HG03280 (cell line): ENCODE measurements around the gene KIAA1755.

ENCODE experiments used
- ATAC-seq: cut with Tn5 transposase; IDR thresholded peaks from one replicate; pipeline ENCODE4 v1.9.1; 2021; ENCODE audit warnings: mild to moderate bottlenecking, moderate library complexity; ENCODE audit not compliant: unreplicated experiment

Gene KIAA1755

DNA sequence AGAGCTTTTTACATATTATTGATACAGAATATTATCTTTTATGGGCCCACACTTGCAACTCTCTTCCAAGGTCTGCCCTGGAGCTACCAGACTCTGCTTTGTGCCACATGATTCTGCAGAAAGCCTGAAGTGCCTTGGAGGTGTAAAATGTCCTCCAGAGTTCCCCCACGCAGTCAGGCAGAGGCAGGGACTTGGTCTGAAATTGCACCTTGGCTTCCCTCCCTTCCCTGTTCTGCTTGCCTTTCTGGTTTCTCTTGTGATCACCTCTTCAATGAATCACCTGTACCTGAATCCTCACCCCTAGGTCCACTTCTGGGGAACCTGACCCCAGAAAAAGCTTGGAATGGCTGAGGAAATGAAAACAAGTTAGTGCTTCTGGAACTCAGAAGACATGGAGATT is 52.4 kb downstream of the KIAA1755 start:
- no peak for ATAC-seq

DNA sequence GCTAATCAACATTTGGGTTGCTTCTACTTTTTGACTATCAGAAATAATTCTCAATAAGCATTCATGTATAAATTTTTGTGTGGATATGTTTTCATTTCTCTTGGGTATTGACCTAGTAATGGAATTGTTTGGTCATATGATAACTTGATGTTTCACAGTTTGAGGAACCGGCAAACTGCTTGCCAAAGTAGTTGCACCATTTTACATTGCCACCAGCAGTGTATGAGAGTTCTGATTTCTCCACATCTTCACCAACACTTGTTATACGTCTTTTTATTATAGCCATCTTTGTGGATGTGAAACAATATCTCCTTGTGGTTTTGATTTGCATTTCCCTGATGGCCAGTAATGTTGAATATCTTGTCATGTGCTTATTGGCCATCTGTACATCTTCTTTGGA is 52.9 kb downstream of the KIAA1755 start:
- no peak for ATAC-seq

DNA sequence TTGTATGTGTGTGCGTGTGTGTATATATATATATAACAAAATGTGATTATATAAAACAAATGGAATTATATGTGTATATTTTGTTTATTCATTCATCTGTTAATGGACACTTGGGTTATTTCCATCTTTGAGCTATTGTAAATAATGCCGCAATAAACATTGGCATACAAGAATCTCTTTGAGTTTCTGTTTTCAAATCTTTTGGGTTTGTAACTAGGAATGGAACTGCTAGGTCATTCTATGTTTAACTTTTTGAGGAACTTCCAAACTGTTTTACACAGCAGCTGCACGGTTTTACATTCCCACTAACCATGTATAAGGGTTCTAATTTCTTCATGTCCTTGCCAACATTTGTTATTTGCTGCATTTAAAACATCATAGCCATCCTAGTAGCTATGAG is 55.5 kb downstream of the KIAA1755 start:
- no peak for ATAC-seq

DNA sequence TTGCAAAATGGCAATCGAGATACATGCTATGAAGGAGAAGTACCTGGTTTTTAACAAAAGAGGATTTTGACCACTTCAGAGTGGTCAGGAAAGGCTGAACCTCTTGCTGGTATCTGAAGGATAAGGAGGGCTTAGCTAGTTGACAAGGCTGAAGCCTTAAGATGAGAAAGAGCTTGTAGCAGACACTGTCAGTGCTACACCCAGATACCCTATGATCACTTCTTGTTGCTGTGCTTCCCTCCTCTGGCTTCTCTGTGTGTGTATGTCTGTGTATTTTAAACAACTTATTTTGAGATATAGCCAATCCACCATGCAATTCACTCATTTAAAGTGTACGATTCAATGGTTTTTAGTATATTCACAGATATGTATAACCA is 56.6 kb downstream of the KIAA1755 start:
- no peak for ATAC-seq

DNA sequence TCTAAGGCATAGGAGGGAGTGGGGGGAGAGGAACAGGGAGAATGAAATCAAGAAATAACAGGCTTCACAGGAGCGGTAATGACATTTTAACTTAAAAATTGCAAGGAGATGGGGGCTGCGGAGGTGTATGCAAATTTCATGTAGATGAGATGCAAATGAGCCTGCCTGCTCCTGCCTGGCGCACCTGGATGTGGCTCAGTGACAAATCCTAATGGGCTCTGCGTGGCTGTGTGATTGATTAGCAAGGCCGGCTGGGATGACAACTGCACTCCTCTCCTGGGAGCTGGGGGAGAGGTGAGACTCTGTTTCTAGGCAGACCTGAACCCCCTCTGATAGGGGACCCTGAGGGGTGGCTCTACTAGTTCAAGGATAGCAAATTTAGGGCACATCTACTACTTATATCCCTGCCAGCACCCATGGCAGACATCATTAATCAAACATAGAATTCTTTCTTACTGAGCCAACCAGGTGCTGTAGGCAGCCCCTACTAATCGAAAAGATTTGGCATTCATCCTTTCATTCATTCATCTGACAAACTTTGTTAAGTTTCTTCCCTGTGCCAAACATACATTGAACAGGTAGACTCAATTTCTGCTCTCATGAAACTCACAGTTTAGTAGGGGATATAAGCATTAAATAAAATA is 57.1 kb downstream of the KIAA1755 start:
- ATAC-seq = no peak

DNA sequence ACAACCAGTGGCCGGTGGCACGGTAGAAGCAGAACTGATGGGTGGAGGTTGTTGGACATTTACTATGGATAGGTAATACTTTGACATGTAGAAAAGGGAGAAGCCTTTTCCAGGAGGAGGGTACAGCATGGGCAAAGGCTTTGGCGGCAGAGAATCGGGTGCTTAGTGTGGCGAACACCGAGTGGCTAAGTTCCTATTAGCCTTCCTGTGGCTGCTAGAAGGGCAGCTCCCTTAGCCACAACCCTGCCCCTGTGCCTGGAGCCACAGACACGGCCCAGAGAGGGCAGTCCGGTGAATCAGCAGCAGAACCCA is 57.6 kb downstream of the KIAA1755 start:
- no peak for ATAC-seq

DNA sequence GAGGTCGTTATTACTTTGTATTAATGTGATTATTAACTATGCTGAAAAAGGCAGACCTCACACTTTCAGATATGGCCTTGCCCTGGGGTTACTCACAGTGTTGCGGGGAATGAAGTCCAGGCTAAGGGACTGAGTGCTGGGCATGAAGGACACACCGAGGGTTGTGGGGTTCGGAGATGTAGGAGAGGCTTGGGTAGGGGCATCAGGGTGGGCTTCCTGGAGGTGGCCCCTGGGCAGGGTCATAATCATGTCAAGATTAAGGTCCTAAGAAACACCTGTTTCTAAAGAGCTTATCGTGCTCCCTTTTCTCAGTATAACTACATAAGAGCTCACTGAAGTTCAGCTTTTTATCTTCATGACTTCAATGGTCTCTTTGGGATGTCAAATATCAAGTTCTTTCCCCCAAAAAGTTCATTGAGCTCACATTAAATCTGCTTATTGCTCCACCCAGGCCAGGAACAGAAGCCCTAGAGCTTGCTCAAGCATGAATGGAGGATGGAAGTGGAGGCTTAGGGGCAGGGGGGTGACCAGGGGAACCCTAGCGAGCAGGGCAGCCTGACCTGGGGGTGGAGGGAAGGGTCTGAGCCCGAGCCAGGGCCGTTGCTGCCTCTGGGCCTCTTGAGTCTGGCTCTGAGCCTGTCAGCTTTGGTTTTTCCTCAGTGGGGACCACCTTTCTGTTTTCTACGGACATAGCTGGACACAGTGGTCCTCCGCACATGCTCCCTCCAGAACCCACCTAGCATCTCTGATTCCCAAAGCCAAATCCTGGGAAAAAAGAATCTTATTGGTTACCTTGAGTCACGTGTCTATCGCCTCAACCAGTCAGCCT is 58.2 kb downstream of the KIAA1755 start:
- no peak for ATAC-seq

DNA sequence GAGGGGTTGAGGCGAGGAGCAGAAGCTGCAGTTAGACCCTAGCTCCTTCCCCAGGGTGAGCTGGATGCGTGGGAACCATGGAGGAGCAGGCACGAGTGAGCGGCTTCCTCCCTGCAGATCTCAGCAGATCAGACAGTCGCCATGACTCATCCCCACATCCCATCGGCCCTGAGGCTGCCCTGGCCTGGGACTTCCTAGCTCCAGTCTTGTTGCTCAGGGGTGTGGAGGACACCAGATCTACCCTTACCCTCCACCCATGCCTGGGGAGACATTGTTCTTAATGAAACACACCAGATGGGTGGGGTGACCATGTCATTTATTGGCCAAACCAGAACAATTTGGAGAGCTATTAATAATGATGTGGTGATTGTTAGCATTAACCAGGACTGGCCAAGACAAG is 59.2 kb downstream of the KIAA1755 start:
- no peak for ATAC-seq

DNA sequence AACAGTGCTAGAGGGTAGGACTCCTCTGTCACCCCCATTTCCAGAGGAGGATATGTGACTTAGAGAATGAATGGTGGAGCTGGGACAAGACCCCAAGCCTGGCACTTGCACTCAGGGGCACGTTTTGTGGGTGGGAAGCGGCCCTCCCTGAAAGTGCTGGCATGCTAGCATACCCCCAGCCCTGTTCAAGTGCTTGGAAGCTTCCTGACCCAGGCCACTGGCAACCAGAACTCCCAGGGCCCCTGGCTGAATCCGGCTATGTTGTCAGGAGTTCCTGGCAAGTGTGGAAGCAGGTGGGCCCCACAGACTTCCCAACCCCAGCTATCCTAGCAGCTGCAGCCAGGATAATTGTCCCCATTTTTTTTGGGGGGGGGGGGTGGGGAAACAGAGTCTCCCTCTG is 59.9 kb downstream of the KIAA1755 start:
- no peak for ATAC-seq

DNA sequence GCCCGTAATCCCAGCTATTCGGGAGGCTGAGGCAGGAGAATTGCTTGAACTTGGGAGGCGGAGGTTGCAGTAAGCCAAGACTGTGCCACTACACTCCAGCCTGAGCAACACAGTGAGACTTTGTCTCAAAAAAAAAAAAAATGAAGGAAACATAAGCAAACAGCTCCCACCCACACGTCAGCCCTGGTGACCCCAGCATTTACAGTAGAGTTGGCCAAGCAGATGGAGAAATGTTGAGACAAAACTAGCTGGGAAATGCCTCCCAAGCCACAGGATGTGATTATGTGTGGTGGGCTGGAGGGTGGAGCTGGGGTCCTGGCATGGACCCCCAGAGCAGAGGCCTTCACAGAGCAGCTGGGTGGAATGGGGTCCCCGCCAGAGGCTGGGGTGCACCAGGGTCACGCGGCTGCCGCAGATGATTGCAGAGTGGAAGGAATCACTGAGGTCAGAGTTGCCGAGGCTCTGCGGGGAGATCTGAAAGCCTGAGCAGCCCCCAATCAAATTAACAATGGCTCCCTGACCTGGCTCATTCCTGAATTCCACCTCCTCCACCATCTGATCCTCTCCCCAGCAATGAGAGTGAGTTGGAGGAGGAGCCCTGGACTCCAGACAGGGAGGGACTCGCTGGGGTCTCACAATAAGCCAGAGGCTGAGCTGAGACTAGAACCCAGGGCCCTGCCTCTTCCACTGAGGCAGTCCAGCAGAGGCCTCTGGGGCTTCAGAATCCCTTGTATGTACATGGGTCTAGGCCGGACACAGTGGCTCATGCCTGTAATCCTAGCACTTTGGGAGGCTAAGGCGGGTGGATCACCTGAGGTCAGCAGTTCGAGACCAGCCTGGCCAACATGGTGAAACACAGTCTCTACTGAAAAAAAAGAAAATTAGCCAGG is 60.8 kb downstream of the KIAA1755 start:
- ATAC-seq = no peak

DNA sequence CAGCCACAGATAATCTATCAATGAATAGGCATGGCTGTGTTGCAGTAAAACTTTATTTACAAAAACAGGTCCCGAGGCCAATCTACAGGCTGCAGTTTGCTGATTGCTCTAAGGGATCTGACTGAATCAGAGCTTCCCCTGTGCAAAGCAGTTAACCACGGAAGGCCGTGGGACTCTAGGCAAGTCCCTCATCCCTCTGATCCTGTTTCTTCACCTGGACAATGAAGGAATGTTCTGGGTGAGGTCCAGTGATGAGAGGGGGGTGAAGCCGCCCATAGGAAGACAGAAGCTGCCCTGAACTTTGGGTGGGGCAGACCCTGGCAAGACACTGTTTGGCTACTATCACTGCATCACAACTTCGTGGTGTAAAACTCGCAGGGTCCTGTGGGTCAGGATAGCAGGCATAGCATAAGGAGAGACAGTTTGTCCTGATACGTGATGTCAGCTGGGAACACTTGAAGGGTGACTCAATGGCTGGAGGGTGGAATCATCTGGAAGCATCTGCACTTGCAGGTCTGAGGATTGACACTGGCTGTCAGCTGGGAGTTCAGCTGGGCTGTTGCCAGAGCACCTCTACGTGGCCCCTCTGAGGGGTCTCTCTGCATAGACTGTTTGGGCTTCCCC is 62.2 kb downstream of the KIAA1755 start:
- ATAC-seq = no peak

DNA sequence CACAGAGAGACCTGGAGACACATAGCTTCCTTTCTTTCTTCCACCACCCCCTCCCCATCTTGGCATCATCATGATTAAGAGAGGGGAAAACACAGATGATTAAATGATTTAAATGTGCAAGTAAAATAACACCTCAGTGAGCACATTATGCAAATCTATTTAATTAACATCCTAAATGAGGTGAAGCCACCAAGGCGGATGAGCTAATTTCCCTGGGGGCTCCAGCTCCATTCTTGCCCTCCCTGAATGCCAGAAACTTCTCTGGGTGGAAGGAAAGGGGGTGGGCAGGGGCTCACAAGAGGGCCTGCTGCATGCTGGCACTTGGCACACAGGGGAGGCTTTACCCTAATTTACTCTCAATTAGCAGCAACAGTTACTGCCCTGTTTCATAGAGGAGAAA is 62.9 kb downstream of the KIAA1755 start:
- no peak for ATAC-seq

DNA sequence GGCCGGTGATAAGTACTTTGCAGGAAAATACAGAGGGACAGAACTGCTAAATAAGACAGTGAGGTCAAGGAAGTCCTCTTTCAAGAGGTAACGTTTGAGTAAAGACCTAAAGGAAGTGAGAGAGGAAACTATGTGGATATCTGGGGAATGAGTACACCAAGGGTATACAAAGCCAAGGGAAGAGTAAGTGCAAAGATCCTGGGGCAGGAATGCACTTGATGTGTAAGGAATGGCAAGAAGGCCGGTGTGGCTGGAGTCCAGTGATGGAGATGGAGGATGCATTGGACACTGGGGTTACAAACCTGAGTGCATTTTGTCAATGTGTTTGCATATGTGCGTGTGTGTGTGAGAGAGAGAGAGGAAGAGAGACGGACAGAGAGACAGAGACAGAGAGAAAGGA is 63.3 kb downstream of the KIAA1755 start:
- ATAC-seq = no peak

DNA sequence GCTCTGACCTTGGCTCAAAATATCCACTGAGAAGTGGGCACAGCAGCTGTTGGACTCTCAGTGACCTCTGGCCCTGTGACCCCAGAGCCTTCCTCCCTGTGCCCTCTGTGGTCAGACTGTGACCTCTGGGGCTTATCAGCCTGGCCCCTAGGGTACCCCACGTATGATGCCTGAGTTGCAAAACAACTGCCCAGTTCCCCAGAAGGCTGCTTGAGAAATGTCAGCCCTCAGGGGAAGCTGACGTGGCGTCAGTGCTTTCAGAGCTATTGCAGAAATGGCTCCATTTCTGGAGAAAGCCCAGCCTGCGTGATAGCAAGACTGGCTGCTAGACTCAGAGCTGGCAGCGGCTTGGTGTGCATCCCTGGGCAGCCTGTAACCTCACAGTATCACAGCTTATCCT is 63.9 kb downstream of the KIAA1755 start:
- no peak for ATAC-seq

DNA sequence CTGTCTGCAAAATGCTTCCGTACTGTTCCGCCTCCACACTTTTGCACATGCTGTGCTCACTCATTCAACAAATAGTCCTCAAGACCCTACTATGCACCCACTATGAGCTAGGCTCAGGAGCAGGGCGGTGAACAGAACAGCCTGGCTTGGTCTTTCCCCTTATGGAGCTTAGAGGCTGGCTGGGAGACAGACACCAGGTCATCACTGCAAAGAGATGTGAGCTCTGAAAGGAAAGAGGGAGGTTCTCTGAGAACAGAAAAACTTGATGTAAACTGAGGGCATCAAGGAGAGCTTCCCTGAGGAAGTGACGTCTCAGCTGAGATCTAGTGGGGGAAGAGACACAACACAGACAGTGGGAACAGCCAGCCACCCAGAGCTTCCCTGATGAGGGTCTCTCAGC is 64.5 kb downstream of the KIAA1755 start:
- no peak for ATAC-seq

DNA sequence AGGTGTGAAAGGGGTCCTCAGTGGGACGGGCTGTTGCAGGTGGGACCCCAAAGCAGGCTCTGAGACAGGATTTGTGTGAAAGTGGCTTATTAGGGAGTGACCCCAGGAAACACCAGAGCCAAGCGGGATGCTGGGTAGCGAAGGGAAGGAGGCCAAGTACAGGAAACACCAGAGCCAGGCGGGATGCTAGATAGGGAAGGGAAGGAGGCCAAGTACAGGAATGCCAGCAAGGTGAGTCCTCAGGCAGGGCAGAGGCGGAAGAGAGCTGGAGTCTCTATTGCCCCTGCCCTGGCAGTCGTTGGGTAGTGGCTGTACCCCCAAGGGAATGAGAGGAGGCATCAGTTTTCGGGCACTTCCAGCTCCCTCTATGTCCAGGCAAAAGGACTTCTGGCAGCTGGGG is 65.0 kb downstream of the KIAA1755 start:
- no peak for ATAC-seq

DNA sequence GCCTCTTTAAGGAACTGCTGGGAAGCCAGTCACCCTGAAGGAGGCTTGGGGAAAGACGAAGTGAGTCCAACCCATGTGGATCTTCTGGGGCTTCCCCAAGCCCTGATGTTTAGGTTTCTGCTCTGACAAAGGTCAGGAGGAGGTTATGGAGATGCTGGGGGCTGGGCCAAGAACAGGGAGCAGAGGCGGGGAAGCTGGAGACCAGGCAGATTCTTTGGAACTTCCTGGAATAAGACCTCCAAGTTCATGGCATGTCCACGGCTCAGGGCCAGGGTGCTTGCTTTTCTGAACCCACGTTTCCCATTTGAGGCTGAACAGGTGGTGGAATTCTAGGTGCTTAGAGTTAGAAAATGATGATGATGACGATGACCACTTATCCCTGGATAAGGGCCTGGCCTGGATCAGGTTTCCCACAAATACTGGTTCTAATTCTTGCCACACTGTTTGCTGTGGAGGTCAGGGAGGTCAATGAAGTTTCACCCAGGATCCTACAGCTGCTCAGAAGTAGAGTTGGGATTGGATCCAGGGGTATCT is 65.5 kb downstream of the KIAA1755 start:
- no peak for ATAC-seq

DNA sequence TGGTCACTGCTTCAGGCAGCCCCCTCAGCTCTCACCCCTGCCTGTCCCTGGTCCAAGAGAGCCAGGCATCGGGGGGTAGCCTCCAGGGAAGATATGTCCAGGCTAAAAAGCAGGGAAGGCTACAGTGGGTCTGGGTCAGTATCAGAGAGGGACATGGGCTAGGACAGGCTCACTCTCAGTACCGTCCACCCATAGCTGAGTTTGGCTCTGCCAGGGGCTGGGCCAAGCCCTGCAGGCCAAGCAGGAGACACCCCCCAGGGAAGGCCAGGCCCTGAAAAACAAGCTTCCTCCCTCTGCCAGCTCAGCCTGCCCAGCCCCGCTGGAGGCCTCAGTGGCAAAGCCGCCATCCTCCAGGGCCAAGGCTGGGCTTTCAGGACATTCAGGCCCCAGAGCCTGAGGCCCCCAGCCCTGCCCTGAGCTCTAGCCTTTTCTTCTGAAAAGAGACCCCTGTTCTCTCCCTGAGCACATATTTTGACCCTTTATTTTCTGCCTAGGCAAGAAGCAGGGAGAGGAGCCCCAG is 66.9 kb downstream of the KIAA1755 start:
- no peak for ATAC-seq

DNA sequence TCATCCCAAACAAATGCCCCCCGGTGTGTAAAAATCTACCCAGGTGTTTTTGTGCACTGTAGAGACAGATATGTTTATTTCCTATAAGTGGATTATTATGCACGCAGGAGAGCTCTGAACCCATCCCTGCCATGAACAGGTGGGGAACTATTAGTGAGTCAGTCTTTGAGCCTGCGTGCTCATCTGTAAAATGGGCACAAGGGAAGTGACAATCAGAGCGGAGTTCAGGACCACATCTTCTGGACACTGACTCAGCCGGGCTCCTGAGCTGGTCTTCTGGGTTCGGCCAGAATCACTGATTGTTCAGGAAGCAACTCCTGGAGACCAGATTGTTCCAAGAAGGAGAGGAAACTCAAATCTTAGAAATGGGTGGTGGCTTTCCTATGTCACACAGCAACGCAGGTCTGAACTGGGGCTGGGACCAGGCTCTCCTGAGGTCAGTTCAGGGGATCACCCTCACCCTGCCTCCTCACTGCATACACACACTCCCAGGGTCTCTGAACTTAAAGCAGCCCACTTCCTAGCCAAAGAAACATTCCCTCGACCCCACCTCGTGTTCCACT is 68.1 kb downstream of the KIAA1755 start:
- no peak for ATAC-seq

DNA sequence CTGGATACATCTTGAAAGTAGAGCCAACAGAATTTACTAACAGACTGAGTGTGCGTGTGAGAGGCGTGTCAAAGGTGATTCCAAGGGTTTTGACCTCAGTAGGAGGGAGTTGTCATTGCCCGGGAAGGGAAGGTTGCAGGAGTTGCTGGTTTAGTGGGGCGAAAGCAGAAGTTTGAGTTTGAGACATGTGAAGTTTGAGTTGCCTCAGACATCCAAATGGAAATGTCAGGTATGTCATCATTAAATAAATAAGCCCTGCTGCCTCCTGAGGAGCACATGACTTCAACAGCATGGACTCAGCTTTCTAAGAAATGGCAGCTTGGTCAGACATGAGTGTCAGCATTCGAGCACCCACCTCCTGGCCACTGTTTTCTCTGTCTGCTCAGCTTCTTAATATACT is 68.9 kb downstream of the KIAA1755 start:
- no peak for ATAC-seq

DNA sequence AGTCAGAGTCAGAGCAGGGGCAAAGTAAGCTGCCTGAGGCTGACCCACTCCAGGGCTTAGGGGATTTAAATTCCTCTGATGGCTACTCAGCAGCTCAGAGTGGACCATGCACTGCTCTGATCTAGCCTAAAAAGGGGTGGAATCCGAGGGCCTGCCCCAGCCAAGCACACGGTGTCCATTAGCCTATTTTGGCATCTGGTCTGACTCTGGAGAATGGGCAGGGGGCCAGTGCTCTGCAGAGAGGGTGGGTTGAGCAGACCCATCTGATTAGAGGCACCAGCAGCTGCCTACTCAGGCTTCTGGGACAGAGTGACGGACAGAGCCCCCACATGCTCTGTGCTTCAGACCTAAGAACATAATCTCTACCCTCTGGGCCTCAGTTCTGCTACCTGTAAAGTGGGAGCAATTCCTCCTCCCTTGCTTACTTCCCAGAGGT is 69.6 kb downstream of the KIAA1755 start:
- ATAC-seq = no peak
